ENCODE results near the gene AGBL1.

AGBL1 gene

GRCh38 chr15:86491118-86491517 lies 411.4 kb downstream of the AGBL1 start:
- POLR2A ChIA-PET = no interaction called here
- Histone ChIP-seq H3K36me3 (ENCODE audit: control insufficient read depth in 2 of 2, insufficient read depth in 1 of 2, low read length in 2 of 2) (no peaks in the 10 kb centered on the region), H3K4me1 (ENCODE audit: control insufficient read depth, insufficient read depth, low read length) (peaks cover 23% of the 10 kb centered on the region), H3K9me3 (ENCODE audit: control insufficient read depth, insufficient read depth, low read depth, low read length) (no peaks in the 10 kb centered on the region), H3K4me3 (ENCODE audit: low read depth, low read length) (no peak overlapping the region), H3K27ac (ENCODE audit: extremely low read depth, low read depth, low read length) (peak overlapping the region; percentile 49; the same call in 1 of the 2 replicates)
- CTCF ChIA-PET = interaction anchor here (0.6 kb wide), 1 partner anchor 681 kb away, joined by 3 read pairs; no protein-coding TSS in a partner anchor
- TF ChIP-seq SCRT2 (tag by site-specific recombination; IDR thresholded peaks at IDR 0.05) = no peak
- no peak for TF ChIP-seq ZSCAN16 (tag by site-specific recombination; IDR thresholded peaks at IDR 0.05)

GRCh38 chr15:86493884-86494283 lies 414.2 kb downstream of the AGBL1 start:
- Histone ChIP-seq H3K4me3 (ENCODE audit: low read depth, low read length) (no peak overlapping the region), H3K36me3 (ENCODE audit: control insufficient read depth in 2 of 2, insufficient read depth in 1 of 2, low read length in 2 of 2) (no peaks in the 10 kb centered on the region), H3K9me3 (ENCODE audit: control insufficient read depth, insufficient read depth, low read depth, low read length) (no peaks in the 10 kb centered on the region), H3K4me1 (ENCODE audit: control insufficient read depth, insufficient read depth, low read length) (peaks cover 23% of the 10 kb centered on the region), H3K27ac (ENCODE audit: extremely low read depth, low read depth, low read length) (peak overlapping the region; percentile 4; the same call in 1 of the 2 replicates)
- ChIA-PET CTCF (no interaction called here), POLR2A (no interaction called here)
- no peak for TF ChIP-seq BCL11B (tag by site-specific recombination; IDR thresholded peaks at IDR 0.05; ENCODE audit: low read depth)
- TF ChIP-seq, protein P1, sequence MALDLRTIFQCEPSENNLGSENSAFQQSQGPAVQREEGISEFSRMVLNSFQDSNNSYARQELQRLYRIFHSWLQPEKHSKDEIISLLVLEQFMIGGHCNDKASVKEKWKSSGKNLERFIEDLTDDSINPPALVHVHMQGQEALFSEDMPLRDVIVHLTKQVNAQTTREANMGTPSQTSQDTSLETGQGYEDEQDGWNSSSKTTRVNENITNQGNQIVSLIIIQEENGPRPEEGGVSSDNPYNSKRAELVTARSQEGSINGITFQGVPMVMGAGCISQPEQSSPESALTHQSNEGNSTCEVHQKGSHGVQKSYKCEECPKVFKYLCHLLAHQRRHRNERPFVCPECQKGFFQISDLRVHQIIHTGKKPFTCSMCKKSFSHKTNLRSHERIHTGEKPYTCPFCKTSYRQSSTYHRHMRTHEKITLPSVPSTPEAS (tag by site-specific recombination; IDR thresholded peaks at IDR 0.05) = no peak
- TF ChIP-seq TCF7L2 (IDR thresholded peaks at IDR 0.05; ENCODE audit: borderline replicate concordance, low read depth, low read length) = 0 out of 2 replicates have a peak, but pooled peaks have one; percentile 22
- no peak for TF ChIP-seq ZFP69B (tag by site-specific recombination; IDR thresholded peaks at IDR 0.05)
- no peak for TF ChIP-seq ZFP3 (tag by site-specific recombination; IDR thresholded peaks at IDR 0.05; ENCODE audit: low read depth)
- TF ChIP-seq ZNF513 (tag by site-specific recombination; IDR thresholded peaks at IDR 0.05) = no peak
- no peak for TF ChIP-seq ZNF335 (tag by site-specific recombination; conservative IDR thresholded peaks at IDR 0.05)
- no peak for TF ChIP-seq ZNF501 (tag by site-specific recombination; IDR thresholded peaks at IDR 0.05)
- TF ChIP-seq ZBTB21 (tag by site-specific recombination; IDR thresholded peaks at IDR 0.05) = peak; percentile 57

DNA sequence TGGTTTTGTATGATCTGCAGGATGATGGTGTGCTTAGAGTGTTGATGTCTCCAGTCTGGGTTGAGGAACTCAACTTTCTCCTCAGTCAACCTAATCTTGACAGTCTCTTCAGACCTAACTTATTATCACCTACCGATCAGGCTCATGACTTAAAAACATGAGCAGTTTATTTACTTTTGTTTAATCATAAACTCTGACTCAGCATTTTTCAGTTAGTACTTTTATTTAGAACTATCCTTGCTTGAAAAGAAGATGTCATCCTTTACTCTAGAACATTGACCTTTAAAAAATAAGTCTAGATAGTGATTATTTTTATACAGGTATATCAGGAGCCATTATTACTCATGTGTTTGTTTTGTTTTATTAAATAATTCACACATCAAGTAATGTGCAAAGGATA lies 414.8 kb downstream of the AGBL1 start:
- CTCF ChIA-PET = no interaction called here
- Histone ChIP-seq H3K27ac (ENCODE audit: extremely low read depth, low read depth, low read length) (no peak overlapping the region), H3K4me3 (ENCODE audit: low read depth, low read length) (no peak overlapping the region), H3K4me1 (ENCODE audit: control insufficient read depth, insufficient read depth, low read length) (peaks cover 22% of the 10 kb centered on the region), H3K9me3 (ENCODE audit: control insufficient read depth, insufficient read depth, low read depth, low read length) (no peaks in the 10 kb centered on the region), H3K36me3 (ENCODE audit: control insufficient read depth in 2 of 2, insufficient read depth in 1 of 2, low read length in 2 of 2) (no peaks in the 10 kb centered on the region)
- POLR2A ChIA-PET = no interaction called here
- TF ChIP-seq, protein P1 (tag by site-specific recombination; IDR thresholded peaks at IDR 0.05) = no peak
- TF ChIP-seq ZNF2 (tag by site-specific recombination; IDR thresholded peaks at IDR 0.05) (no peak), ZNF510 (tag by site-specific recombination; IDR thresholded peaks at IDR 0.05; ENCODE audit: insufficient replicate concordance) (no peak), ZNF629 (tag by site-specific recombination; IDR thresholded peaks at IDR 0.05) (no peak), ZNF623 (tag by site-specific recombination; IDR thresholded peaks at IDR 0.05) (no peak), ZNF560 (tag by site-specific recombination; IDR thresholded peaks at IDR 0.05; ENCODE audit: borderline replicate concordance) (no peak), ZNF664 (tag by site-specific recombination; IDR thresholded peaks at IDR 0.05) (no peak), ZBTB11 (tag by site-specific recombination; conservative IDR thresholded peaks at IDR 0.05; ENCODE audit: low read depth) (no peak), ZNF521 (tag by site-specific recombination; IDR thresholded peaks at IDR 0.05) (no peak), ZNF341 (tag by site-specific recombination; IDR thresholded peaks at IDR 0.05; ENCODE audit: low read depth) (no peak)
